ENCODE results near the gene MIXL1.

- TF ChIP-seq CTCF (IDR thresholded peaks at IDR 0.05; ENCODE audit: low read depth, low read length) (no peak), EZH2phosphoT487 (IDR thresholded peaks at IDR 0.05; ENCODE audit: low read depth) (no peak)
These were observed 10.9 kb upstream of the MIXL1 start for GRCh38 chr1:226212545-226212944.
